ENCODE data around the gene NMNAT2.
"Not testable (repeated sequence)": the region's sequence is repeated elsewhere in the genome, so short reads cannot be mapped to it uniquely, and the experiment has no call there.

NMNAT2 gene

GRCh38 chr1:183416850-183417771 lies 1.1 kb downstream of the NMNAT2 start:
- DNase-seq (ENCODE audit: low spot score): peak; percentile 24

- no peak for DNase-seq (ENCODE audit: low spot score)
These were observed 3.8 kb downstream of the NMNAT2 start for GRCh38 chr1:183414365-183414764.

GRCh38 chr1:183411091-183411490 lies 7.1 kb downstream of the NMNAT2 start:
- no peak for DNase-seq (ENCODE audit: low spot score)

GRCh38 chr1:183407961-183408360 lies 10.2 kb downstream of the NMNAT2 start:
- DNase-seq (ENCODE audit: low spot score): no peak

DNA sequence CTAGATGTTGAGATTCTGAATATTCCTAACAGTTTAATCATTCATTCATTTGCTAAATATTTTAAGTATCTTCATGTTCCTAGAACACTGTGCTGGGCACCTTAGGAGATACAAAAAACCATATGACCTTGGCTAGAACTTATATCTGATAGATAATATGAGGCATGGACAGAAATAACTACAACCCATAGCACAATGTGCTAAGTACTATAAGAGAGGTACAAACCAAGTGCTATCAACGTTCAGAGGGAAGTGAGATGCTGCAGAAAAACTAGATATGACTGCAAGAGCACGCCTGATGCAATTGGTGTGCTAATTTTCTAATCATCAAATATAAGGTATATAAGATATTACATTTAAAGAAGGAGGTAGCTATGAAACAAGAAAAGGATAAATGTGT lies 10.7 kb downstream of the NMNAT2 start:
- DNase-seq (ENCODE audit: low spot score): no peak

DNA sequence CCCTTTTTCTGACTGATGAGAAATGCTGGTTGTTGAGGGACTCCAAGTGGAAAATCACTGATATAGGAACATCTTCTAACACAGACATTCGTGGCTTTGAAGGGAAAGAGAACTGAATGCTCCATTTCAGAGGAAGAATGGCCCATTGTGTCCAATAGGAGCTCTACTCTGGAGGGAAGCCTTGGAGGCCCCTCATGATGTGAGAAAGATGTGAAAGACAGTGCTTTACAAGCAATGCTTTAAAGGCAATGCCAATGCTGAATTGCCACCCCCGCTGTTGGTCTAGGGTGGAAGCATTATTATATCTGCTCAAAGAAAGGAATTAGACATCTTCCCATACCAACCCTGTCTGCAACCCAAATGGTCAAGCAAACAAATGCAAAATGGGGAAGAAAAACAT lies 13.7 kb downstream of the NMNAT2 start:
- no peak for DNase-seq (ENCODE audit: low spot score)

DNA sequence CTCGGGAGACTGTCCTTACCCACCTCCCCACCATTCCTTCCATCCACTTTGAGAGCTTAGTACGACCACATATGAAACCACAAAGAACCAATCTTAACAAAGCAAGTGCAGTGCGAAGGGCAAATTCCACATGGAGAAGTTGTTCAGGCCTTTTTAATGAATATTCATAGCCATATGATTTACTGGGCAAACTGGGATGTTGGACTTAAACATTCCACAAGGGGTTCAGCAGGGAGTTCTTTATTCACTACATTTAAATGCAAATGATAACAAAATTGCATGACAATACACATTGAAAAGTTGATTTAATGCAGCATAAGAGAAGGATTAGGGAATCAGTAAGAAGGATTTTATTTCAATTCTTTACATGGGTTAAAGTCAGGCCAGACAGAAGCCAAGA lies 14.7 kb downstream of the NMNAT2 start:
- DNase-seq (ENCODE audit: low spot score): no peak

DNA sequence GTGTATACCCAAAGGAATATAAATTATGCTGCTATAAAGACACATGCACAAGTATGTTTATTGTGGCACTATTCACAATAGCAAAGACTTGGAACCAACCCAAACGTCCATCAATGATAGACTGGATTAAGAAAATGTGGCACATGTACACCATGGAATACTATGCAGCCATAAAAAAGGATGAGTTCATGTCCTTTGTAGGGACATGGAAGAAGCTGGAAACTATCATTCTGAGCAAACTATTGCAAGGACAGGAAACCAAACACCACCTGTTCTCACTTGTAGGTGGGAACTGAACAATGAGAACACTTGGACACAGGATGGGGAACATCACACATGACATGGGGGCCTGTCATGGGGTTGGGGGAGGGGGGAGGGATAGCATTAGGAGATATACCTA lies 16.6 kb downstream of the NMNAT2 start:
- DNase-seq (ENCODE audit: low spot score): not testable (repeated sequence)

- no peak for DNase-seq (ENCODE audit: low spot score)
These were observed 23.7 kb downstream of the NMNAT2 start for GRCh38 chr1:183394435-183394834.

DNA sequence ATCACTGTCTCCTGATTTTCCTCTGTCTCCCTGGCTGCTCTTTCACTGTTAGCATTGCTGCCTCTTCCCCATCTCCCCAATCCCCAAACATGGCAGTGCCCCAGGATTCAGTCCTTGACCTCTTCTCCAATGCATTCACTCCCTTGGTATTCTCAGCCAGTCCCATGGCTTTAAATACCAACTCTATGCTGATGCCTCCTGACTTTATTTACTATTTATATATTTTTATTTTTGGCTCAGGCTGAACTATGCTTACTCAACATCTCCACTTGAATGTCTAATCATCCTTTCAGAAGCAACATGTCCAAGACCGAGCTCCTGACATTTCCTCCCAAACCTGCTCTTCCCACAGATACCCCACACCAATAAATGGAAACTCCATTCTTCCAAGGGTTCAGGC lies 26.3 kb downstream of the NMNAT2 start:
- no peak for DNase-seq (ENCODE audit: low spot score)

DNA sequence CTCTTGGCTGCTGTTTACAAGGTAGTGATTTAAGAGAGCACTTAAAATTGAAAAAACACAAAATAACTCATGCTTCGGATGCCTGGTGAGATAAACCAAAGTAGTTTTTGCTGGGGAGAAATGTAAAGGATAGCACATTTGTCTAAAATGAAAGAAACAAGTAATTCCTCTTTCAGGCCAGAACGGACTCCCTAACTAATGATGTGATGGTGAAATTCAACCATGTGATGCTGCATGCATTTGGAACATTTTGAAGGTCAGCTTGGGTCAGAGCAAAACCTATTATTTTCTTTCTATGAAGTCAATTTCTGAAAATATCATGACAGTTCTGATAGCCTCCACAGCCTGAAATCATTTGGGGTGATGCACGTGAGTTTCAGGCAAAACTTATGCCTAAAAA lies 27.6 kb downstream of the NMNAT2 start:
- DNase-seq (ENCODE audit: low spot score): no peak

- DNase-seq (ENCODE audit: low spot score): no peak
These were observed 29.4 kb downstream of the NMNAT2 start for GRCh38 chr1:183388735-183389134.

- no peak for DNase-seq (ENCODE audit: low spot score)
These were observed 32.6 kb downstream of the NMNAT2 start for GRCh38 chr1:183385340-183386144.

DNA sequence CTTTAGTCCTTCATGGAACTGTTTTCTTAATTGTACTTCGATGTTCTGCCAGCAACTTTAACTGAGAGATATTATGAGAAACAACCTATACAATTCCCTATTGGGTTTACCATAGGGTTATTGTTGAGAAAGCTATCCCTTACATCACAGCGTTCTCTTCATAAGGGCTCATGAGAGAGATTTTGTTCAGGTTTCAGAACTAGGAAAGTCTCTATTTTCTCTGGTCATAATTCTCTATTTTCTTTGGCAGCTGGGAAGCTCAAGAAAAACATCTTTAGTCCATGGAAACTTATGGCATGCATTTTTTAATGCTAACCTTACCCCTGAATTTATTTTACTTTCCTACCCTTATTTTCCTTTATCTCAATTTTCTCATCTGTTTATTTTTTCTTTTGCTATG lies 38.2 kb downstream of the NMNAT2 start:
- DNase-seq (ENCODE audit: low spot score): no peak

DNA sequence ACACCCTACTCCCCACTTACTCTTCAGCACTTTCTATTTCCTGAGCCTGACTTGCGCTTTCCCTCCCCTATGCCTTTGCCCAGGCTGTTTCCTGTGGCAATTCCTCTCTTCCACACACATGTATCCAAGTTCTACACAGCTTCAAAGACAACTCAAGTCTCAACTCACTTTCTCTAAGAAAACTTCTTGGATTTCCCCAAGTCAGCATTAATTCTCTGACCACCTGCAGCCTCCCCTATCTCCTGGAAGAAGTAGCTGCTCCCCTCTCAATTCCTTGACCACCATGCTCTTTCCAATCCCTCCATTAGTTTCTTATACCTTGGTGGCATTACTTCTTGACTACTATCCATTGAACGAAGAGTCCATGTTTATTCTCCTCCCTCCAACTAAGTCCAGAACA lies 42.8 kb downstream of the NMNAT2 start:
- no peak for DNase-seq (ENCODE audit: low spot score)

- no peak for DNase-seq (ENCODE audit: low spot score)
These were observed 43.4 kb downstream of the NMNAT2 start for GRCh38 chr1:183374825-183375224.

DNA sequence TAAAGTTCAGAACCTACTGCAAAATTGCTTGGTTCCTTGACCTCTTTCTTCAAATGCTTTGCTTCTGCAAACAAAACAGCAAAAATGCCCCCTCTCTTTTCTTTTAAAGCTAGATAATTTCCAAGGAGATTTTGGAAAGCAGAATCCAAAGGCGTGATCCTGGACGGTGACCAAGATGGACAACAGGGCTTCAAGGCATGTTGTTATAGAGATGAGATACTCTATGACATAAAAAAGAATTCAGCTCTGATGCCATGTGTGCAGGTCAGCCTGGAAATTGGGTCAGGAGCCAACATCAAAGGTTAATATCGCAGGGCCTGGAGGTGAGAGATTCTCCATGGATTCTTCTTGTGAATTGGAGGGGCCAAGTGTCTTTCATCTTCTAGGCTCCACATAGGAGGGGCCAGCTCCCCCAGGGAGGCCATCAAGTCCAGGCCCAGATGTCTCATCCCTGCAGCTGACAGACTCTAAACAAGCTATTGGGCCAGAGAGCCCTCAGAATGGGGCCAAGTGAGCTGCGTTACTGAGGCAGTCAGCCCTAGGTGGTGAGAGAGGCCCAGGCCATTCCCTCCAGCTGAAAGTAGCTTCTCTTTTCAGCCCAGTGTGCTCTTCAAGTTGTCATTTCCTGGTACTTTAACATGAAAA lies 45.5 kb downstream of the NMNAT2 start:
- DNase-seq (ENCODE audit: low spot score): no peak

GRCh38 chr1:183370399-183371058 lies 47.7 kb downstream of the NMNAT2 start:
- no peak for DNase-seq (ENCODE audit: low spot score)

DNA sequence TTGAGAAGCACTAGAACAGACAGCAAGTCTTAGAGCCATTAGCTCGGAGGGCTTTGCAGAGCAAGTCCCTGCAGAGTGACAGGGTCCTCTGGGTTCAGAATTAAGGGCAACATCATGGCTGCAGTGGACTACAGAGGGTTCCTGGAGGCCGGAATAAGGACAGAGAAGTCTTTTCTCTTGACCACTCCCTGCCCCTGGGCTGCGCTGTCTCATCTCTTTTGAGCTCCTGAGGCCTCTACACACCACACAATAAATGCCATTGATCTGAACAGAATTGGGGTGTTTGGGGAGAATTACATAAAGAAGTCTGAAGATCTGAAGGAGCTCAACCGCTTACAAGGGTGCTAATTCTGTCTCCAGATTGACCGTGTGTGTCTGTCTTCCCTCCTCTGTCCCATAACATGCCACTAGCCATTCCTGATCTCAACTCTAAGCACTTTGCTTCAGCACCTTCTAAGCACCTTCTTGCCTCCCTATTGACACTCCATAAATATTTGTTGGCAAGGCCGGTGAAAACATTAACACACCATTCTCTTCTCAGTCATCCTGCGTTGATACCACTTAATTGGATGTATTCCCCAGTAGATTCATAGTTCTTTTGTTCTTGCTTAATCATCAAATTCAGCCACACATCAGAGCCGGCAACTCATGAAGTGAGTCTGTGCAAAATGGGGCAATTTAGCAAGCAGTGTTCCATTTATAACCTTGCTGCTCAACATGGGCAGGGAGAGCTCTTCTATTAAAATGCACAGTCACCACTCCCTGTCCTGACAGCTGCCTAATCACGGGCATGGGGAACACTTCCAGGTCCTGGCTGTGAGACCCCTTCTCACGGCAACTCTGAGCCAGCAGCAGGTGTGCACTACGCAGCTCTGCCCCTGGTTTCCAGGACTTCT lies 49.7 kb downstream of the NMNAT2 start:
- no peak for DNase-seq (ENCODE audit: low spot score)

- DNase-seq (ENCODE audit: low spot score): no peak
These were observed 52.1 kb downstream of the NMNAT2 start for GRCh38 chr1:183366116-183366515.

GRCh38 chr1:183365676-183366075 lies 52.5 kb downstream of the NMNAT2 start:
- no peak for DNase-seq (ENCODE audit: low spot score)
